OCI-LY1 (cell line): Measurements from ENCODE around the gene ZKSCAN8.

Source experiments
- EZH2 ChIP-seq: fragments of 200-600 bp; sonication (generic), shearing (Covaris generic); IDR thresholded peaks from 2 replicates; pipeline ENCODE4 v1.8.0; 2017; ENCODE audit warnings: borderline replicate concordance, mixed run types, mild to moderate bottlenecking, antibody characterized with exemption, low read length, moderate library complexity, mixed read lengths
- TF ChIP-seq, protein P1 (sequence below): fragments of 200-600 bp; sonication (generic), shearing (Covaris generic); IDR thresholded peaks from 2 replicates; pipeline ENCODE4 v1.5.1; 2017; ENCODE audit warnings: mild to moderate bottlenecking, antibody characterized with exemption, low read length, moderate library complexity, mixed read lengths

GRCh38 chr6:28141500-28142329, at the start of gene ZKSCAN8:
- TF ChIP-seq, protein P1, sequence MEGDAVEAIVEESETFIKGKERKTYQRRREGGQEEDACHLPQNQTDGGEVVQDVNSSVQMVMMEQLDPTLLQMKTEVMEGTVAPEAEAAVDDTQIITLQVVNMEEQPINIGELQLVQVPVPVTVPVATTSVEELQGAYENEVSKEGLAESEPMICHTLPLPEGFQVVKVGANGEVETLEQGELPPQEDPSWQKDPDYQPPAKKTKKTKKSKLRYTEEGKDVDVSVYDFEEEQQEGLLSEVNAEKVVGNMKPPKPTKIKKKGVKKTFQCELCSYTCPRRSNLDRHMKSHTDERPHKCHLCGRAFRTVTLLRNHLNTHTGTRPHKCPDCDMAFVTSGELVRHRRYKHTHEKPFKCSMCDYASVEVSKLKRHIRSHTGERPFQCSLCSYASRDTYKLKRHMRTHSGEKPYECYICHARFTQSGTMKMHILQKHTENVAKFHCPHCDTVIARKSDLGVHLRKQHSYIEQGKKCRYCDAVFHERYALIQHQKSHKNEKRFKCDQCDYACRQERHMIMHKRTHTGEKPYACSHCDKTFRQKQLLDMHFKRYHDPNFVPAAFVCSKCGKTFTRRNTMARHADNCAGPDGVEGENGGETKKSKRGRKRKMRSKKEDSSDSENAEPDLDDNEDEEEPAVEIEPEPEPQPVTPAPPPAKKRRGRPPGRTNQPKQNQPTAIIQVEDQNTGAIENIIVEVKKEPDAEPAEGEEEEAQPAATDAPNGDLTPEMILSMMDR: no peak
- no peak for TF ChIP-seq EZH2
